Measurements from ENCODE around the gene FYN. TPM values are rescaled to one million over a fixed set of nuclear protein-coding genes. Genes with fewer than 3 reads are reported as not detected.

FYN gene
- total RNA-seq, 1 experiment from 2014 or later = 34.3 TPM

DNA sequence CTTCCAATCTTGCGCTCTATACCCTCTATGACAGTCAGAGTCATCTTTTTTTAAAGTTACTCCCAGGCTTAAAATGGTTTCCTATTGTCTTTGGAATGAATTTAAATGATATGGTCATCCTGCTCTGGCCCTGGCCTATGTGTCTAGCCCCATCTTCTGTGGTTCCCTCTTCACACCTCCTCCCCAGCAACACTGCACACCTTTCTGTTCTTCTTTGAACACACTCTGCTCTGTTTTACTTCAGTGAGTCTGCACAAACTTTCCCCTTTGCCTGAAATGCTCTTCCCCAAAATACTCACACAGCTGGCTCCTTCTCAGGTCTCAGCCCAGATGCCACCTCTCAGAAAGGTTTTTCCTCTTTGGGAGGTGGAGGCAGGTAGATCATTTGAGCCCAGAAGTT lies 132.7 kb downstream of the FYN start:
- POLR2A ChIA-PET (ENCODE audit: low non-redundant PET) = no interaction called here
- CTCF ChIA-PET = no interaction called here

DNA sequence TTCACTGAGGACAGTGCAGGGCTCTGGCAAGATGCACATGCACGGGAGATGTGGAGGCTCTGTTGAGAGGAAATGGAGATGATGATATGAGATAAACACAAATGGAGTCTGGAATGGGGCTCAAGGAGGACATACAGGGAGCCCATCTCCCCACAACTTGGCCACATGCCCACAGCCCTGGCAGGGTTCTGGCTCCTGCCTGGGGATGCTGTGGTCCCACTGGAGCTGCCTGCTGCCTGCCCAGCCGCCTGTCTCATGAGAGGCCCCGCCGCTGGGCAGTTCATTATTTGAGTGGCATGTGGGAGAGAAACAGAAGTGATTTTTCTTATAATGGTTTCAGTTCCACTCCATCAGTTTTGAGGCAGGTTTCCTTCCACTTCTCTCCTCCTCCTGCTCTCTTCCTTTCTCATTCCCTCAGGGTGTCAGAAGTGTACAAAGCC lies 134.0 kb downstream of the FYN start:
- H3K4me1 ChIP-seq (ENCODE audit: insufficient read depth, low read length, poor library complexity, severe bottlenecking) = no peaks in the 10 kb centered on the region
- DNase-seq (ENCODE audit: low spot score) = no peak
- no peaks in the 10 kb centered on the region for H3K36me3 ChIP-seq (ENCODE audit: insufficient read depth, low read length, poor library complexity, severe bottlenecking)
- BruUV-seq (replicated peaks) = no TSS peak
- no peaks in the 10 kb centered on the region for H3K9me3 ChIP-seq (ENCODE audit: low read depth, low read length, poor library complexity, severe bottlenecking)
- POLR2A ChIA-PET (ENCODE audit: low non-redundant PET) = no interaction called here
- TF ChIP-seq, protein P1, sequence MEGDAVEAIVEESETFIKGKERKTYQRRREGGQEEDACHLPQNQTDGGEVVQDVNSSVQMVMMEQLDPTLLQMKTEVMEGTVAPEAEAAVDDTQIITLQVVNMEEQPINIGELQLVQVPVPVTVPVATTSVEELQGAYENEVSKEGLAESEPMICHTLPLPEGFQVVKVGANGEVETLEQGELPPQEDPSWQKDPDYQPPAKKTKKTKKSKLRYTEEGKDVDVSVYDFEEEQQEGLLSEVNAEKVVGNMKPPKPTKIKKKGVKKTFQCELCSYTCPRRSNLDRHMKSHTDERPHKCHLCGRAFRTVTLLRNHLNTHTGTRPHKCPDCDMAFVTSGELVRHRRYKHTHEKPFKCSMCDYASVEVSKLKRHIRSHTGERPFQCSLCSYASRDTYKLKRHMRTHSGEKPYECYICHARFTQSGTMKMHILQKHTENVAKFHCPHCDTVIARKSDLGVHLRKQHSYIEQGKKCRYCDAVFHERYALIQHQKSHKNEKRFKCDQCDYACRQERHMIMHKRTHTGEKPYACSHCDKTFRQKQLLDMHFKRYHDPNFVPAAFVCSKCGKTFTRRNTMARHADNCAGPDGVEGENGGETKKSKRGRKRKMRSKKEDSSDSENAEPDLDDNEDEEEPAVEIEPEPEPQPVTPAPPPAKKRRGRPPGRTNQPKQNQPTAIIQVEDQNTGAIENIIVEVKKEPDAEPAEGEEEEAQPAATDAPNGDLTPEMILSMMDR (conservative IDR thresholded peaks at IDR 0.05; ENCODE audit: low read depth, low read length) = no peak
- no peak for TF ChIP-seq EZH2 (IDR thresholded peaks at IDR 0.05; ENCODE audit: borderline replicate concordance, low read depth, low read length, poor library complexity, severe bottlenecking)
- CTCF ChIA-PET = no interaction called here
- no peaks in the 10 kb centered on the region for H3K27me3 ChIP-seq (replicated peaks; ENCODE audit: insufficient read depth, low read depth, low read length, poor library complexity)
- intact Hi-C loops (cut with micrococcal nuclease; ENCODE audit: unreplicated experiment) = no loop called here
- no peak overlapping the region for H3K27ac ChIP-seq (ENCODE audit: low read depth, low read length, poor library complexity, severe bottlenecking)
- H3K4me3 ChIP-seq (ENCODE audit: low read depth, low read length, poor library complexity, severe bottlenecking) = no peak overlapping the region

More for the DNA sequence above, 132.7 kb downstream of the FYN start:
- no TSS peak for BruUV-seq (replicated peaks)
- intact Hi-C loops (cut with micrococcal nuclease; ENCODE audit: unreplicated experiment) = no loop called here
- DNase-seq (ENCODE audit: low spot score) = no peak
- Histone ChIP-seq H3K36me3 (ENCODE audit: insufficient read depth, low read length, poor library complexity, severe bottlenecking) (no peaks in the 10 kb centered on the region), H3K4me1 (ENCODE audit: insufficient read depth, low read length, poor library complexity, severe bottlenecking) (no peaks in the 10 kb centered on the region), H3K4me3 (ENCODE audit: low read depth, low read length, poor library complexity, severe bottlenecking) (no peak overlapping the region), H3K27ac (ENCODE audit: low read depth, low read length, poor library complexity, severe bottlenecking) (no peak overlapping the region), H3K9me3 (ENCODE audit: low read depth, low read length, poor library complexity, severe bottlenecking) (no peaks in the 10 kb centered on the region), H3K27me3 (replicated peaks; ENCODE audit: insufficient read depth, low read depth, low read length, poor library complexity) (no peaks in the 10 kb centered on the region)
- no peak for TF ChIP-seq EZH2 (IDR thresholded peaks at IDR 0.05; ENCODE audit: borderline replicate concordance, low read depth, low read length, poor library complexity, severe bottlenecking)
- TF ChIP-seq, protein P1 (conservative IDR thresholded peaks at IDR 0.05; ENCODE audit: low read depth, low read length) = no peak

DNA sequence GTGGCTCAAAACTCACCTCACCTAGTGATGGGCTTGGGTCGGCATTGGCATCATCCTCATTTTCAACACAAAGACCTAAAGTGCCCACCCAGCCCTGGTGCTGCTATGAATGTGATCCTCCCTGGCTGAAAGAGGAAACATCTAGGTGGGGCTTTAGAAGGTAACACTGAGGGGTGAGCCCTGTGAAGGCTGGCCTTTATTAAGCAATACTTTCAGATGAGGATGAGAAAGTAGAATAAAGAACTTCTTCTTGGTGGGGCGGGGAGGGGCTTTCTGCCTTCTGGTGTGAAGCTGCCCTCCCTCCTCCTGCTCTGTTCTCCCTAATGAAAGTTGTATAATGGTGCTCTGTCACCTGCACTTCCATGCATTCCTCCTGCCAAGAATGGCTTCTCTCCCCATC lies 134.6 kb downstream of the FYN start:
- intact Hi-C loops (cut with micrococcal nuclease; ENCODE audit: unreplicated experiment) = no loop called here
- POLR2A ChIA-PET (ENCODE audit: low non-redundant PET) = no interaction called here
- no peaks in the 10 kb centered on the region for H3K4me1 ChIP-seq (ENCODE audit: insufficient read depth, low read length, poor library complexity, severe bottlenecking)
- DNase-seq (ENCODE audit: low spot score) = no peak
- TF ChIP-seq, protein P1 (conservative IDR thresholded peaks at IDR 0.05; ENCODE audit: low read depth, low read length) = no peak
- TF ChIP-seq EZH2 (IDR thresholded peaks at IDR 0.05; ENCODE audit: borderline replicate concordance, low read depth, low read length, poor library complexity, severe bottlenecking) = no peak
- CTCF ChIA-PET = no interaction called here
- no peaks in the 10 kb centered on the region for H3K9me3 ChIP-seq (ENCODE audit: low read depth, low read length, poor library complexity, severe bottlenecking)
- H3K4me3 ChIP-seq (ENCODE audit: low read depth, low read length, poor library complexity, severe bottlenecking) = no peak overlapping the region
- H3K27me3 ChIP-seq (replicated peaks; ENCODE audit: insufficient read depth, low read depth, low read length, poor library complexity) = no peaks in the 10 kb centered on the region
- H3K36me3 ChIP-seq (ENCODE audit: insufficient read depth, low read length, poor library complexity, severe bottlenecking) = no peaks in the 10 kb centered on the region
- BruUV-seq (replicated peaks) = no TSS peak
- no peak overlapping the region for H3K27ac ChIP-seq (ENCODE audit: low read depth, low read length, poor library complexity, severe bottlenecking)
